GM10847 (cell line): Measurements from ENCODE around the gene MTHFSD.

Source experiments
- POLR2A ChIP-seq: IDR thresholded peaks from 2 replicates; pipeline ENCODE4 v1.6.1; 2011; ENCODE audit not compliant: insufficient read length; ENCODE audit errors: extremely low read depth

MTHFSD gene

DNA sequence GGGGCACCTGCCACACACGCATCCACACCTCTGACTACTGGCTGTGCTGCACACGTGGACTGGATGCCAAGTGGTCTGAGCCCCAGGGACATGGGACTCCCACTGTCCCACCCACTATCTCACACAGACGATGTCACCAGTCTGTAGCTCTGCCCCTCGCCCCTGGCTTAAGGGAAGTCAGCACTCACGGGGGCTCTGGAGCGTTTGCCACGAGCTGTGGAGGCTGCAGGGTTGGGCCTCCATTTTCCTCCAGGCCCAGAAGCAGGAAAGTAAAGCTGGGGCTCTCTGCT, 22.6 kb downstream of the MTHFSD start:
- TF ChIP-seq POLR2A = no peak

DNA sequence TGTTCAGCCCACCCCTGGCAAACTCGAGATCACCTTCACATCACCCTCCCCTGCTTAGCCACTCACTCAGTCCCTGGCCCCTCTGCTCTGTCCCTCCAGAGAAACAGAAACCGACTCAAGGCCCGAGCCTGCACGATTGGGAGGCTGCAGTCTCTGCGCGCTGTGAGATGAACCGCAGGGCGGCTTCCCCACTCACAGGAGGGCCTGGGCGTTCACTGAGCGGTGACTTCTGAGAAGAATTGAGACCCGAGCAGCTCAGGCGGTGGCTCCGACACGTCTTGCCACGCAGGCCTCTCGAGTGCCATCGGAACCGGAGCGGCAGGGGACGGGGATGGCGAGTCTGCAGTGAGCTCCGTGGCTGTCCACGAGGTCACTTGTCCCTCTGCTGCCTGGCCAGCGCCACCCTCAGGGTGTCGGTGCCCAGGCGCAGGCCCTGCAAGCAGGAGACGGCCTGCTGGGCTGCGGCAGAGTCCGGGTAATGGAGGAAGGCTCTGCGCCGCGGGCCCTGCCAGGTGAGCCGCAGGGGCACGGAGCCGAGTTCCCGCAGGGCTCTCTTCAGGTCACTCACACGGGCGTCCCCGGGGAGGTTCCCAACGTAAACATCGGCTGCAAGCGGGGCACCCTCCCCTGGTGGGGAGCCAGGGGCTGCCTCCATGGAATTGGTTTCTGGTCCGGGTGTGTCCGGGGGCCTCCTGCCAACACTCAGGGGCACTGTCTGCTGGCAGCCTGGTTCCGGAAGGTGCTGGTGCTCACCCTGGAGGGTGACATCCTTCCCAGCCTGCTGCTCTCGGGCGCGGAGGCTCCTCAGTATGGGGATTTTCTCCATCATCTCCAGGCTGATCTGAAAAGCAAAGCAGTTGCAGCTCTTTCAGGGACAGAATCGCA, 23.2 kb downstream of the MTHFSD start:
- no peak for TF ChIP-seq POLR2A

DNA sequence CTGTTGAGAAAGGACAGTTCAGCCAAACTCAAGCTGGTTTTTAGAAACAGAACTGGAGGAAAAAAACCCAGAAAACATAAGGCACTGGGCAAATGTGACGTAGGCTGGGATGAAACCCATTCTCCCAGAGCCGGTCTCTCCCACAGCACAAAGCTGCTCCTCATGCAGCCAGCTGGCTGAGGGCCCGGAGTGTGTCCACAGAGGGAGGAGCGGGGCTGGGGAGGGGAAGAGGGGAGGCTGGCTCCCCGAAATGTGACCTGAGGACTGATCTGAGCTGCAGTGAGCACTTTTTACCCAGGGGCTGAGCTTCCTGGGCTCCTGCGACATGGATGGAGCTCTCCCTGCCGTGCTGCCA, 23.9 kb downstream of the MTHFSD start:
- TF ChIP-seq POLR2A = no peak

DNA sequence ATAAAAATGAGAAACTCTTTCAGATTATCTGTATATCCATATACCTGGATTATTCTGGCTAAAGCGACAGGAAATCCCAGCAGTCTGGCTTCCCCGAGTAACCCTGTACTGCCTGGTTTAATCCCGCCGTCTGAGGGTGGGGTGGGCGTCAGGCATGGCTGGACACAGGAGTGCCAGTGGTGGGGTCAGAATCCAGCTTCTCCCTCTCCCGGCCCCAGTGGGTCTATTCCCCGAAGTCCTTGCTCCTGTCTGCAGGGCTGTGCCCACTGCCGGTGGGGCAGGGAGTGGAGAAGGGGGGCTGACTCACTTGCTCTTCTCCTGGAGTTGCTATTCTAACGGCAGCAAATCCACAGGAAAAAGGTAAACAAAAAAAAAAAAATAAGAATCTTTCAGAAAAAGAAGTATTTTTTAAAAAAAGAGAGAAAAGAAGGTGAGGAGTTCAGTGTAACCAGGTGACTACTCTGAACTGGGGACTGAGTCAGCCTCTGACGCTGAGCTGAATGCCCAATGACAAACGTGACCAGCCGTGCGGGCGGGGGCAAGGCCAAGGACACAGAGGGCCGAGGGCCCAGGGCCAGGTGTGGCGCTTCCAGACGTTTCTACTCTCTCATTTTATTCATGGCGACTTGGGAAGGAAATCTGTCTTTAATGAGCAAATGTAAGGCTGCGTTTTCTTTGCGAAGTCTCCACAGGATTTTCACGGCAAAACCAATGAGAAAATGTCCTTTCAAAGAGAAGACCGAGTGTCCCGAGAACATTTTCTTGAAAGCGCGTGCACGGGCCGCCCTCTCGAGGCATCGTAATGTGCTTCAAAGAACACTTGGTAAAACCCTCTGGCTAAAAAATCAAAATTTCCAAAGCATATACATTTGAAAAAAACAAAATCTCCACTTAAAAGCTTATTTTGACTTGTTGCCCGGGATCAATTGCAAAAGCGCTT, 24.5 kb downstream of the MTHFSD start:
- TF ChIP-seq POLR2A = no peak

DNA sequence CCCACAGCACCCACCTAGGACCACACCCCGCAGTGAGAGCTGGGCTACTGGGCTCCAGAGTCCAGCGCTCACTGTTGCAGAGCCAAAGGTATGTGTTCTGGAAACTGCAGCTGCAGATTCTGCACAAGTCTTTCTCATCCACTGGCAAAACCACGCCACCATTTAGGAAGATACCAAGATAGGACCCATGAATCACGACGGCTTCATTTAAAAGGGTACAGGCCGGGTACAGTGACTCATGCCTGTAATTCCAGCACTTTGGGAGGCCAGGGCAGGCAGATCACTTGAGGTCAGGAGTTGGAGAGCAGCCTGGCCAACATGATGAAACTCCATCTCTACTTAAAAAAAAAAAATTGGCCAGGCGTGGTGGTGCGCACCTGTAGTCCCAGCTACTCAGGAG, 25.9 kb downstream of the MTHFSD start:
- TF ChIP-seq POLR2A = no peak

DNA sequence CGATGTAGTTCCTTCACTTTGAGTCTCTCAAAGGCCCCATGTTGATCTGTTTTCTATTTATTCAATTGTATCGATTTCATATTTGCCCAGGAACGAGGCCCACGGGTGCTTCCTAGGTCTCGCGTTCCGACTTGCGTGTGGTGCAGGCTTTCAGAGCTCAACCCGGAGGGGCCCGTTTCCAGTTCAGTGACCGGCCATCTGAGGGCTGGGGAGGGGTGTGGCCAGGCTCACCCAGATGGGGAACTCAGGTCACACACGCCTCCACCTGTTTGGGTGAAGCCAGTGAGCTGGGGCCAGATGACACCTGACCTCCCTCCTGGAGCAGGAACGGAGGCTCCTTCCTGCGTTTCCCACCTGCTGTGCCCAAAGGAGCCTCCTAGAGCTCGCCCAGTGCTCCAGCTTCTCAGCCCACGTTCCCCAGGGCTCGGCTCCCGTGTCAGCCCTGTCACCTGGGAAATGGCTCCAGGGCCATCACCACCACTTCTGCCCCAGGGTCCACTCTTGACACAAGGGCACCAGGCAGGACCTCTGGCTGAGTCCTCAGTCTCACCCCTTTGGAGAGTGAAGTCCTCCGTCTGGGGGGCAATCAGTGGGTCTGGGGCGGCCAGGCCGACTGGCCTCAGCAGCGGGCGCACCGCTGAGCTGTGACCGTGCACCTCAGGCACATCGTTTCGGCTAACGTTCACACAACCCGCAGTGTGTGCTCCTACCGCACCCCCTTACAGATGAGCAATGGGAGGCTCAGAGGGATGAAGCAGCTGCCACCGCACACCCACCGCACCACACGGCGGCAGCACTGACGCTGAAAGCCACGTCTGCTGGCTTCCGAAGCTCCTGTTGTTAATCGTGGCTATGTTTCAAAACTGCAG, 26.7 kb downstream of the MTHFSD start:
- no peak for TF ChIP-seq POLR2A

DNA sequence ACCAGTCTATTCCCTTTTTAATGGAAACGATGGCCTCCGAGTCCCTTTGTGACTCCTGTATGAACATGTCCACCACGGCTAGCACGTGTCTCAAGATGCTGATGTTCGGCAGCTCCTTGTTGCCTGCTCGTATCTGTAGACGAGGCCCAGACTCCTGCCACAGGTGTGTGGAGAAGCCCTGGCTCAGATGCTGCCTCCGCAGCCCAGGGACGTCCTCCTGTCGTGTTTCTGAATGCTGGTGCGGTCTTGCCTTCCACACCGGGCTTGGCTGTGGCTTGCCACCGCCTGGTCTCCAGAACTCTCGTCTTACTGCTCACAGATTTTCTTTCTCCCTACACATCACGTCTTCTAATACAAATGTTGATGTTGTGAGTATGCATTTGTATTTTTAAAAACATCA, 27.7 kb downstream of the MTHFSD start:
- no peak for TF ChIP-seq POLR2A

DNA sequence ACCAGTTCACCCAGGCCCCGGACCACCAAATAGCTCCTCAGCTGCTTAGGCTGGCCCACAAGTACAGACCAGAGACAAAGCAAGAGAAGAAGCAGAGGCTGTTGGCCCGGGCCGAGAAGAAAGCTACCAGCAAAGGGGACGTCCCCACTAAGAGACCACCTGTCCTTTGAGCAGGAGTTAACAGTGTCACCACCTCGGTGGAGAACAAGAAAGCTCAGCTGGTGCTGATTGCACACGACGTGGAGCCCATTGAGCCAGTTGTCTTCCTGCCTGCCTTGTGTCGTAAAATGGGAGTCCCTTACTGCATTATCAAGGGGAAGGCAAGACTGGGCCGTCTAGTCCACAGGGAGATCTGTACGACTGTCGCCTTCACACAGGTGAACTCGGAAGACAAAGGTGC, 29.3 kb downstream of the MTHFSD start:
- TF ChIP-seq POLR2A = no peak

DNA sequence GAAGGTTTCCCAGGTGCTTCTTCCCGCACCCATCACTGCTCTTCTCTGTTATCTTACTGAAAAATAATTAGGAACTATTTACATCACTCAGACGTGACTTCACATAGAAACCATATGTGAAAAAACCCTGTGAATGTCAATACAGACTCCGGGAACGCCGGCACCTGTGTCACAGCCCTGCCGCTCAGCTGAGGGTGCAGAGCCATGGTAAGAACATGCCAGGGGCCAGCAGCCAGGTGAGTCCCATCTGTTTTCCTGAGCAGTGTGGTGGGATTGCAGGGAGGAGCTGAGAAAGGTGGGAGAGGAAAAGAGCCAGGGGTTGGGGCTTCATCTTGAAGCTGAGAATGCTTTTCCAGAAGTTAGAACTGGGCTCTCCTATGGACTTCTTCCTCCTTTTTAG, 31.0 kb downstream of the MTHFSD start:
- TF ChIP-seq POLR2A = no peak

DNA sequence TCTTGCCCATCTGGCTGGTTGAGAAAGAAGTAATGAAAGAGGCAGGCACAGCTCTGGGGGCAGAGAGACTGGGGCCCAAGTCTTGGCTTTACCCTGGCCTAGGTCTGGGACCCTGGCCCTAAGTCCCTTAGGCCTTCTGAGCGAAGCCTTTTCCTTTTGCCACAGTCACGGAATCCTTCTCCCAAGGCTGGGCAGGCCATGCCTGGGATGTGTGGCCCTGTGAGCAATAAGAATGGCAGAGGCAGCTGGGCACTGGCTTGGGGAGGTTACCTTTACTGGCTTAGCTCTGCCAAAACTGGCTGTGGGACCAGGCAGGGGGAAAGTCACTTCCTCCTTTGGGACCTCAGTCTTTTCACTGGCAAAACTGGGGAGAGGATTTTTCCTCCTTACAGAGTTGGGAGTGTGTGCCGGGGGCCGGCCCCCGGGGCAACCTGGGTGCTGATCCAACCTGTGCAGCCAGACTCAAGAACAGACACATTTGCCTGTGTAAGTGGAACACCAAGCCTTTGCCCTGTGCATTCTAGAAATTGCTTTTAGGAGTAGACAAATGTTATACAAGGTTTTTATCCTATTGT, 31.8 kb downstream of the MTHFSD start:
- no peak for TF ChIP-seq POLR2A

DNA sequence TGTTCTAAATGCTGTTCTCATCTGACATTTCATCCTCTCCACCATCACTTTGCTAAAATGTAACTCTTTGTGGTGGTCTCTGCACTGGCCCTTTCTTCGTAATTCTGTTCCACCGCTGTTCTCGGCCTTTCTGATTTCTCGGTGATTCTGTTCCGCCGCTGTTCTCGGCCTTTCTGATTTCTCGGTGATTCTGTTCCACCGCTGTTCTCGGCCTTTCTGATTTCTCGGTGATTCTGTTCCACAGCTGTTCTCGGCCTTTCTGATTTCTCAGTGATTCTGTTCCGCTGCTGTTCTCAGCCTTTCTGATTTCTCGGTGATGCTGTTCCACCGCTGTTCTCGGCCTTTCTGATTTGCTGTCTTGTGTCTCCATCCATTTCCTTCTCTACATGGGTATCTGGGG, 32.4 kb downstream of the MTHFSD start:
- TF ChIP-seq POLR2A = no peak

DNA sequence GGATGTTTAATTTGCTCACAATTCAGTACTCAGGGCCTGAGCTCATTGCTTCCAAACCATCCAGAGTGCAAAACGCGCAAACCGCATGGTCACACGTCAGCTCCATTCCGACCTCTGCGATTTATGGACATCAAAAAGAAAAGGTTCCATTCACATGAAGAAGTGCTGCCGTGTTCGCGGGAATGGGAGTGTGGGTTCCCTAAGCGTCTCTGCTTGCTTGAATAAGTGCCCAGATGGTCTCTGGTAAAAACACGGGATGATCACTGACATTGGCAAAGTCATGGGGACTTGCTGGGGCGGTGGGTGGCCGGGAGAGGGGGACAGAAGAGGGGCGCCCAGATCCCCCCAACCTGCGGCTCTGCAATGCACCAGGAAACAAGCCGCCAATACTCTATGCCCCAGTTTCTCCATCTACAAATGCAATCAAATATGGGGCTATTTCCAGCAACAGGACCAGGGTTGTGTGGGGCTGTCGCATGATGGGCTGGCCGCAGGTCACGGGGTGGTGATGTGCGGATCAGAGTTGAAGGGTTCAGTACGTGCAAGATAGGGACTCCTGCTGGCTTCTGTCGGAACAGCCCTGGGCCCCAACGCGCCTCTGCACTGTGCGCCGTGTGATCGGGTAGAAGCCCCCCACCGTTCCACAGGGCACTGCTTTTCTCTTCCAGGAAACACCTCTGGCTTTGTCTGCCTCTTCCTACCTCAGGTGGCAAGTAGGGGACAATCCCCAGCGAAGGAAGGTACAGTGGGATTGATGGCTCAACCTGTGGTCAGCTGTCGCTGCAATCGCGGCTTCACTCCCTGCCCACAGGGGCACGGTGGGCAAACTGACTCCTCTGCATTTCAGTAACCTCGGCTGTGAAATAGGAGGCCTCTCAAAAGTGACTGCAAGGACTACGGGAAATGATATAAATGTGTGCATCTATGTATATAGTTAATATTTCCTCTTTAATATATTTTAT, 33.5 kb downstream of the MTHFSD start:
- no peak for TF ChIP-seq POLR2A

DNA sequence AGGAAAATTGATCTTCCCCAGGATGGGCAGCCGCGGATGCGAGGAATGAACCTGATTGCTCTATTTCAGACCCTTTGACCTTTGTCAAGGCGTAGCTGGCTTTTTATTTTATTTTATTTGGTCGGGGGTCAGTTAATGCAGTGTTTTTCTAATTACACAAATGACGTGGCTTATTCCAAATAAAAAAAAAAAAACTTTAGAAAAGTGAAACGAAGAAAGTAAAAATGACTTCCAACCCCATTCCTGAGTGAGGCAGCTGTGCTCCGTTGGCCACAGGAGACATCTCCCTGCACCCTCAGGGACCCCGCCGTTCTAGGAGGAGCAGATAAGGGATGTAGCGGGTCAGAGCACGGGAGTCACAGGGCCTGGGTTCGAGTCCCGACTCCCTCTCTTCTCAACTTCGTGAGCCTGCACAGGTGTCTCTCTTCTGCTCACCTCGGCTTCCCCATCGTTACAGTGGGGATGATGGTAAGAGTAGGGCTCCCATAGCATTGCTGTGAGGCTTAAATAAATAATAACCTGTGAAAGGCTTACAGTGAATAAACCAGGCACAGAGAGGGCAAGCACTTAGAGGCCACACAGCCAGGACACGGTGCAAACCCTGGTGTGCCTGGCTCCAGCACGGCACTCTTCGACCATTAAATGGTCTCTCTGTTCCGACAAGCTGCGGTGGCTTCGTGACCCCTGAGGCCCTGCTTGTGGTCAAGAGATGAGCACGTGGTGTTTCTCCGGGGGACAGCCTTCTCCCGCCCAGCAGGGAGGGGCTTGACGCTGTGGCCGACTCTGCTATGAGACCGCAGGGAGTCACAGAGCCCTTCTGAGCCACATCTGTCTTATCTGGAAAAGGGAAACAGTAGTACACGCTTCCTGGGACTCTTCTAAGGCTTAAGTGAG, 34.5 kb downstream of the MTHFSD start:
- no peak for TF ChIP-seq POLR2A
